HepG2 (cell line): Measurements from ENCODE around the gene GPLD1. TPM values are rescaled to one million over a fixed set of nuclear protein-coding genes. Genes with fewer than 3 reads are reported as not detected.

Experiments
- HINFP ChIP-seq: sonication (generic); formaldehyde crosslinking; IDR thresholded peaks from 2 replicates; pipeline ENCODE4 v1.4.0; 2020; ENCODE audit warnings: low read depth, mild to moderate bottlenecking, missing genetic modification reagents
- IRF2 ChIP-seq: IDR thresholded peaks from 2 replicates; pipeline ENCODE4 v1.6.1; 2018; ENCODE audit warnings: missing genetic modification reagents, missing compliant biosample characterization
- KAT8 ChIP-seq: IDR thresholded peaks from 2 replicates; pipeline ENCODE4 v1.6.1; 2016; ENCODE audit warnings: missing genetic modification reagents, missing compliant biosample characterization
- PRDM4 ChIP-seq: sonication (generic); formaldehyde crosslinking; IDR thresholded peaks from 2 replicates; pipeline ENCODE4 v1.9.0; 2021; ENCODE audit warnings: missing genetic modification reagents, borderline replicate concordance
- RBM39 ChIP-seq: fragments of 200-400 bp; formaldehyde crosslinking; IDR thresholded peaks from one replicate; pipeline ENCODE4 v1.6.1; 2018; ENCODE audit warnings: antibody characterized with exemption, mild to moderate bottlenecking, low read depth, low read length; ENCODE audit not compliant: poor library complexity, severe bottlenecking
- SOX13 ChIP-seq, 3 experiments: fragments of 450-650 bp in 1 of 3; sonication (generic) in 1 of 3; formaldehyde crosslinking in 1 of 3; IDR thresholded peaks in 2 of 3; conservative IDR thresholded peaks in 1 of 3; 2 replicates each; pipeline versions ENCODE4 v1.5.0 to v1.6.1; 2016 to 2020; ENCODE audit warnings: antibody characterized with exemption in 1 of 3, mild to moderate bottlenecking in 1 of 3, missing compliant biosample characterization in 1 of 3, missing genetic modification reagents in 1 of 3, moderate library complexity in 1 of 3
- TMF1 ChIP-seq: sonication (generic); formaldehyde crosslinking; IDR thresholded peaks from 2 replicates; pipeline ENCODE4 v1.8.1; 2022; ENCODE audit warnings: low read depth, missing genetic modification reagents
- YEATS2 ChIP-seq: sonication (generic); formaldehyde crosslinking; IDR thresholded peaks from 2 replicates; pipeline ENCODE4 v1.4.0; 2020; ENCODE audit warnings: missing genetic modification reagents, borderline replicate concordance
- ZNF205 ChIP-seq: IDR thresholded peaks from 2 replicates; pipeline ENCODE4 v1.6.1; 2018; ENCODE audit warnings: missing biosample characterization, missing genetic modification reagents
- ZNF317 ChIP-seq: sonication (generic); formaldehyde crosslinking; IDR thresholded peaks from 2 replicates; pipeline ENCODE4 v1.5.0; 2020; ENCODE audit warnings: mild to moderate bottlenecking, missing genetic modification reagents
- ZNF33A ChIP-seq: sonication (generic); formaldehyde crosslinking; IDR thresholded peaks from 2 replicates; pipeline ENCODE4 v1.5.1; 2020; ENCODE audit warnings: missing genetic modification reagents, mild to moderate bottlenecking, moderate library complexity, borderline replicate concordance
- ZNF652 ChIP-seq: IDR thresholded peaks from 2 replicates; pipeline ENCODE4 v1.6.1; 2016; ENCODE audit warnings: low read depth, borderline replicate concordance
- polyA plus RNA-seq, 8 experiments: library from polyadenylated mRNA; depleted of rRNA in 3 of 8; stranded (reverse) in 7 of 8; unstranded in 1 of 8; fragments of >200 nt; fragmentation: Illumina TruSeq in 4 of 8; extraction: Trizol in 4 of 8; gene quantifications; 2 replicates each; pipeline versions ENCODE4 v1.2.1 to v1.2.3, GENCODE V29; 2011 to 2016; ENCODE audit warnings: low read depth in 4 of 8, missing spikeins in 1 of 8, mixed read lengths in 1 of 8; ENCODE audit not compliant: insufficient read depth in 1 of 8
- total RNA-seq, 5 experiments: library from RNA; depleted of rRNA; stranded (reverse); fragments of >200 nt; fragmentation: Illumina TruSeq; extraction: Trizol; gene quantifications; 2 replicates each; pipeline ENCODE4 v1.2.3, GENCODE V29; 2016; ENCODE audit warnings: low read depth in 1 of 5
- TF ChIP-seq, protein P1 (sequence below): sonication (generic); formaldehyde crosslinking; IDR thresholded peaks from 2 replicates; pipeline ENCODE4 v1.4.0; 2020; ENCODE audit warnings: missing genetic modification reagents, mild to moderate bottlenecking, borderline replicate concordance

GPLD1 gene
- total and polyA plus RNA-seq, 2 of the 13 experiments (the other 11 are each of a cell fraction or from before 2014, with no cell fraction given) = 6.2 to 7.6 TPM

GRCh38 chr6:24385536-24386269, 103.7 kb downstream of the GPLD1 start (continued):
- peak; percentile 87 for TF ChIP-seq ZNF205
- TF ChIP-seq PRDM4 (CRISPR knock-in tag) = no peak
- TF ChIP-seq RBM39 = no peak
- peak; percentile 41; the same call in 1 of the 2 replicates for TF ChIP-seq ZNF652 (CRISPR knock-in tag)
- 0 out of 2 replicates have a peak, but pooled peaks have one; percentile 19 for TF ChIP-seq ZNF317
- TF ChIP-seq KAT8 (CRISPR knock-in tag) = peak; percentile 84
- peak; percentile 21; the same call in 1 of the 2 replicates for TF ChIP-seq YEATS2 (CRISPR knock-in tag)
- TF ChIP-seq IRF2 (CRISPR knock-in tag) = peak; percentile 88; the same call in 1 of the 2 replicates
- TF ChIP-seq, protein P1, sequence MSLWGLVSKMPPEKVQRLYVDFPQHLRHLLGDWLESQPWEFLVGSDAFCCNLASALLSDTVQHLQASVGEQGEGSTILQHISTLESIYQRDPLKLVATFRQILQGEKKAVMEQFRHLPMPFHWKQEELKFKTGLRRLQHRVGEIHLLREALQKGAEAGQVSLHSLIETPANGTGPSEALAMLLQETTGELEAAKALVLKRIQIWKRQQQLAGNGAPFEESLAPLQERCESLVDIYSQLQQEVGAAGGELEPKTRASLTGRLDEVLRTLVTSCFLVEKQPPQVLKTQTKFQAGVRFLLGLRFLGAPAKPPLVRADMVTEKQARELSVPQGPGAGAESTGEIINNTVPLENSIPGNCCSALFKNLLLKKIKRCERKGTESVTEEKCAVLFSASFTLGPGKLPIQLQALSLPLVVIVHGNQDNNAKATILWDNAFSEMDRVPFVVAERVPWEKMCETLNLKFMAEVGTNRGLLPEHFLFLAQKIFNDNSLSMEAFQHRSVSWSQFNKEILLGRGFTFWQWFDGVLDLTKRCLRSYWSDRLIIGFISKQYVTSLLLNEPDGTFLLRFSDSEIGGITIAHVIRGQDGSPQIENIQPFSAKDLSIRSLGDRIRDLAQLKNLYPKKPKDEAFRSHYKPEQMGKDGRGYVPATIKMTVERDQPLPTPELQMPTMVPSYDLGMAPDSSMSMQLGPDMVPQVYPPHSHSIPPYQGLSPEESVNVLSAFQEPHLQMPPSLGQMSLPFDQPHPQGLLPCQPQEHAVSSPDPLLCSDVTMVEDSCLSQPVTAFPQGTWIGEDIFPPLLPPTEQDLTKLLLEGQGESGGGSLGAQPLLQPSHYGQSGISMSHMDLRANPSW (CRISPR knock-in tag) = peak; percentile 94
- TF ChIP-seq HINFP (CRISPR knock-in tag) = peak; percentile 73
- TF ChIP-seq ZNF33A (CRISPR knock-in tag) = peak; percentile 86; the same call in 1 of the 2 replicates
- TF ChIP-seq SOX13 (IDR thresholded peaks at IDR 0.05) = peak; percentile 88
- TF ChIP-seq SOX13 (CRISPR knock-in tag; conservative IDR thresholded peaks at IDR 0.05 in 1 of 2, IDR thresholded peaks at IDR 0.05 in 1 of 2) = peak in 1 of 2 experiments; percentile 96; a peak in 2 of 4 replicates
- TF ChIP-seq TMF1 (CRISPR knock-in tag) = no peak
